GM19372 (cell line): Measurements from ENCODE around the gene TBC1D8.
A peak's percentile ranks its signal among the peaks of the same experiment; 100 is the strongest.
"Not testable (repeated sequence)": the region's sequence is repeated elsewhere in the genome, so short reads cannot be mapped to it uniquely, and the experiment has no call there.

Experiments used
- ATAC-seq: cut with Tn5 transposase; IDR thresholded peaks from one replicate; pipeline ENCODE4 v1.9.1; 2021; ENCODE audit warnings: mild to moderate bottlenecking, low read depth, moderate library complexity; ENCODE audit not compliant: unreplicated experiment

The TBC1D8 gene

GRCh38 chr2:101151146-101151858 is at the start of gene TBC1D8:
TSS of gene TBC1D8 (minus strand) at chr2:101151382. CDS start at chr2:101151253, 129 bp downstream.
- ATAC-seq: peak; percentile 71

GRCh38 chr2:101200676-101201075 is 49.5 kb upstream of the TBC1D8 start:
- no peak for ATAC-seq

GRCh38 chr2:101199251-101199791 is 48.1 kb upstream of the TBC1D8 start:
- no peak for ATAC-seq

DNA sequence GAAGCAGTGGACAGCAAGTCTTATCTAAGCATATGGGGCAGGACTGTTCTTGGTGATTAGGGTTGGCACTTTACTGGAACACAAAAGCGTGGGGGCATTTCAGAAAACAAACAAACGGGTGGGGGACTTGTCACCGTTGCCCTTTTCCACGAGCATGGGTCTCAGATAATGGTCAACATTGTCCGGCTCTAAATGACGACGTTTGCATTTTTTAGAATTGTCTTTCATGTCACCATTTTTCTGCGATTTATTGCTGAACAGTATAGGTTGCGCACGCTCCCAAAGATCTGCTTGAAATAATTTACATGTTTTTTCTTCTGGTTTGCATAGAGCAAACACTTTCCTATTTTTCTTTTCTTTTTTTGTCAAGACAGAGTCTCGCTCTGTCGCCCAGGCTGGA is 46.6 kb upstream of the TBC1D8 start:
- no peak for ATAC-seq

DNA sequence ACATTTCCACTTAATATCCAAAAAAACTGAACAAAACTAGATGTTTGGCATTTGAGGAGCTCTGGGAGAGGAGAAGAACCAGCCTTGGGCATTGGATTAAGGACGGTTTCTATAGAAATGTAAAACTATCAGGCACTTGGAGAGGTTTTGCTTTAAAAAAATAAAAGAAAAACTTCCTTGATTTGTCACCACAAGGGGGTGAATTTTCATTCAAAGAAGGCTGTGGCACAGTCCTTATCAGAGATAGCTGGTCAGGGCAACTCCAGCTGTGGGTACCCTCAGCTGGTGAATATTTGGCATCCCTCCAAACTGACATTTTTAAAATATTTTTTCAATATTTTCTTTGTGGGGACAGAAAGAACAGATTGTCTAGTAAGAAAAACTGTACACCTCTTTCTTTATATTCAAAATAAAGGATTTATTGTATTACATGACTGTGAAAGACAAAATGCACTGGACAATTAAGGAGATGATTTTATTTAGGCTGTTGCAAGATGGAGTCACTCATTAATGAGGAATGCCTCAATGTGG is 46.1 kb upstream of the TBC1D8 start:
- ATAC-seq: no peak

DNA sequence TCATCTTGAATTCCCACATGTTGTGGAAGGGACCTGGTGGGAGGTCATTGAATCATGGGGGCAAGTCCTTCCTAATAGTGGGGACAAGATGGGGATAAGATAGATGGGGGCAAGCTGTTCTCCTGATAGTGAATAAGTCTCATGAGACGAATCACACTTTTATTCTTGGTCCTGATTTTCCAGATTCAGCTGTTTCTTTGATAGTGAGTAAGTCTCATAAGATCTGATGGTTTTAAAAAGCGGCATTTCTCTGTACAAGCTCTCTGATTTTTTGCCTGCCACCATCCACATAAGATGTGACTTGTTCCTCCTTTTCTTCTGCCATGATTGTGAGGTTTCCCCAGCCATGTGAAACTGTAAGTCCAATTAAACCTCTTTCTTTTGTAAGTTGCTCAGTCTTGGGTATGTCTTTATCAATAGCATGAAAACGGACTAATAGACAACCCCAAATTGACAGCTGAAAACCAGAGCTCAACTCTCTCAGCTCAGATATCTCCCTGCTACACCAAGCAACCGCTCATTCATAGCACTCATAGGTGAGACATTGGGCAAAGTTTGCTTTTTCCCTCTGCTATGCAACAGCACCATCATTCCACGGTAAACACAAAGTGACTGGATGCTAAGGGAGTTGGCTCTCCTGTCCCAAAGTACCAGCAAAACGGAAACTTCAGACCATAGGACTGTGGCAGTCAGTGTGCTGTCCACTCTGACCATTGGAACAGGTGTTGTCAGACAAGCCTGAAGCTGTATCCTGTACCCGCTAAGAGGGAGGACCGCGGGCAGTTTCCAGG is 44.9 kb upstream of the TBC1D8 start:
- no peak for ATAC-seq

DNA sequence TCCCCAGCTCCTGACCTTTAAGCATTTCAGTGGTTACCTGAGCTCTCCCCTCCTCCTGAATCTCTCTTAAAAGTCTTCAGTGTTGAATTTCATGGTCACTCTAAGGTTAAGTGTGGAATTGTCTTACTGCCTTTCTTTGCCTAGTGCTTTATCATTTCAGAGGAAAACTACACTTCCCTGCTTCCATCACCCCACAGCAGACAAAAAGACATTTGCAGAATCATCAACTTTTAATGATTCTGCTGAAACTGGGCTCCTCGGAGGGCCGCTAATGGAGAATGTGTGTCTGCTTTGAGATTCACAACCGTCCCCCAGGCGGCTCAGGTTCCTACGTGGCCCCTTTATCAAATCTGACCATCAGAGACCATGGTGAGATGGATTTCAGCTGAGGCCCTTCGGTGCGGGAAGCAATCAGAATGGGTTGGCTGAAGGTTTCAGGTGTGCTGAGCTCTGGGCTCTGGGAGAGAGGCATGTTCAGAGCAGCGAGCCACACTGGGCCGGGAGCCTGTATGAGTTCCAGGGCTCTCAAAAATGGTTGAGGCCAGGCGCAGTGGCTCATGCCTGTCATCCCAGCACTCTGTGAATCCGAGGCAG is 41.9 kb upstream of the TBC1D8 start:
- ATAC-seq: no peak

DNA sequence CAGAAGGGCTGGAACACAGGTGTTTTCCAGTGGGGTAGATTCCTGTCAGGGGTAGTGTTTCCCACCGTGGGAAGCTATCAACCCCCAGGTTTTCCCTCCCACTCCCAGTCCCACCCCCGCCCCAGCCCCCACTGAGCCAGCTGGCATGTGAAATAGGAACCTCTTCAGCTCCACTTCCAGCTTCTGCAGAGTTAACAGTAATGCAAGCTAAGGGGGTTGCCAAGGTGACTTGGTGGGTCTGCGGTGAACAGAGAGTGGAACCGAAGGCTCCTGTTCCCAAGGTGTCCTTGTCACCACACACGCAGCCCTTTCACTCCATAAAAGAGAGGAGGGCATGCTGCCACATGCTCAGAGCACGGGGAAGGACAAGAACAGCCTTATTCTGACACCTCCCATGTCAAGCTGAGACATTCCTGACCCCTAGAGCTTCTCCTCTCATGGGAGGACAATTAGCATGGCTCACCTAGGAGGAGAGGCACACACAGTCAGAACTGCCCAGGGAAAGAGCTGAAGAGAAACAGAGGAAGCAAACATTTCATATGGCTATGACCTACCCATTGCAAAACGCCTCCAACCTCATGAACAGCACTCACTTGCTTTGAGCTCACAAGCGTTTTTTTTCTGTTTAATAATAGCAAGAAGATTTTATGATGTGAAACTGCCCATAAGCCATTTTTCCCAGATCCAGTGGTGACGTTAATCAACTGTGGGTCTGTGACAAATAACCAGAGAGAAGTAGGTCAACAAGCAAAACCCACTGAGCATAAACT is 39.8 kb upstream of the TBC1D8 start:
- ATAC-seq: no peak

- no peak for ATAC-seq
These were observed 37.7 kb upstream of the TBC1D8 start for GRCh38 chr2:101188683-101189405.

DNA sequence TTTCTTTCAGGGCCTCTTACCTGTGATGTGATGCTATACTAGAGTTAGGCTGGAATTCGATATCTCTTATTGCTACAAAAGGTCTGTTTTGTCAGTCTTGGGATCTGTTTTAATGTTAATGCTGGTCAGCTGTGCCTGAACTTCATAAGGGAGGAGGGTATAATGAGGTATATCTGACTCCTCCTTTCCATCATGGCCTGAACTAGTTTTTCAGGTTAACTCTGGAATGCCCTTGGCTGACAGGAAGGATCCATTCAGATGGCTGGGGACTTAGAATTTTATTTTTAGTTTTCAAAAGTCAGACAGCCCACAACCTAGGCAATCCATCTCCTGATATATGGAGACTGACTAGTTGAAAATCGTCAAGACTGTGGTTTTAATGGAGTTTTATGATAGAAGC is 35.9 kb upstream of the TBC1D8 start:
- no peak for ATAC-seq

GRCh38 chr2:101185656-101186055 is 34.5 kb upstream of the TBC1D8 start:
- ATAC-seq: no peak

- no peak for ATAC-seq
These were observed 33.9 kb upstream of the TBC1D8 start for GRCh38 chr2:101185085-101185484.

DNA sequence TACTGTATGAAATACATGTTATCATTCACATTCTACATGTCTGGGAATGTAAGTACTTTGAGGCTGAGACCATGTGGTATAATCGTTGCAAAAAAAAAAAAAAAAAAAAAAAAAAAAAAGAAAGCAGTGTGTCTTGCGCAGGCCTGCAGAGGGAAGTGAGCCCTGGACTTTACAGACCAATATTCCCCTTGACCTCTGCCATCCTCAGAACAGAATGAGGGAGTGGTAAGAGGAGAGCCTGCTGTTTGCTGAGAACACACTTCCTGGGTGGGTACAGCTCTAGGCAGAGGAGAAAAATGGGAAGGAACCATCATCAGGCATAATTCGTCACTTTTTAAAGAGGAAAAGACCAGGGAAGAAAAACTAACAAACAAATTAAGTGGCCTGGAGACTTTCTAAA is 28.8 kb upstream of the TBC1D8 start:
- no peak for ATAC-seq

- ATAC-seq: no peak
These were observed 25.6 kb upstream of the TBC1D8 start for GRCh38 chr2:101176803-101177202.

GRCh38 chr2:101175991-101176390 is 24.8 kb upstream of the TBC1D8 start:
- ATAC-seq: no peak

DNA sequence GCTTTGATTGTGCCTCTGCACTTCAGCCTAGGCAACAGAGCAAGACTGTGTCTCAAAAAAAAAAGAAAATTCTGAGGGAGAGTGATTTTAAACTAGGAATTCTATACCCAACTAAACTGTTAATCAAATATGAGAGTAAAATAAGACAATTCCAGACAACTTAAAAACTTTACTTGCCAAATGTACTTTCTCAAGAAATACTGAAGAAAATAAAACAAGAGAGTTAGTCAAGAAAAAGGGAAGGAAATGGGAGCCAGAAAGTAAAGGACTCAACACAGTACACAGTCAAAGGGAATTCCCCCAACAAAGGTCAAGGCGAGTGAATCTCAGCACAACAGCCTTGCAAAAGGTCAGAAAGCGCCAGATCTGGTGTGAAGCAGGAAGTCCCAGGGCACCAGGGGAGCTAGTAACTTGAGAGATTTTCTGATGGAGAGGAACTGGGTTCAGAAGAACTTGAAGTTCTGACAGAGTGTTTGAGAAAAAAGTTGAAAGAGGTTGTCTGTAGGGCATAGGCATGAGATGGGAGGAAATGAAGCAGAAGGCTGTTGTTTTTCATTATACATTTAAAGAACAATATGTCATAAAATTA is 22.6 kb upstream of the TBC1D8 start:
- no peak for ATAC-seq

DNA sequence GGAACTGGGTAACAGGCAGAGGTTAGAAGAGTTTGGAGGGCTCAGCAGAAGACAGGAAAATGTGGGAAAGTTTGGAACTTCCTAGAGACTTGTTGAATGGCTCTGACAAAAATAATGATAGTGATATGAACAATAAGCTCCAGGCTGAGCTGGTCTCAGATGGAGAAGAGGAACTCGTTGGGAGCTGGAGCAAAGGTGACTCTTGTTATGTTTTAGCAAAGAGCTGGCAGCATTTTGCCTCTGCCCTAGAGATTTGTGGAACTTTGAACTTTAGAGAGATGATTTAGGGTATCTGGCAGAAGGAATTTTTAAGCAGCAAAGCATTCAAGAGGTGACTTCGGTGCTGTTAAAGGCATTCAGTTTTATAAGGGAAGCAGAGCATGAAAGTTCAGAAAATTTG is 18.6 kb upstream of the TBC1D8 start:
- not testable (repeated sequence) for ATAC-seq

DNA sequence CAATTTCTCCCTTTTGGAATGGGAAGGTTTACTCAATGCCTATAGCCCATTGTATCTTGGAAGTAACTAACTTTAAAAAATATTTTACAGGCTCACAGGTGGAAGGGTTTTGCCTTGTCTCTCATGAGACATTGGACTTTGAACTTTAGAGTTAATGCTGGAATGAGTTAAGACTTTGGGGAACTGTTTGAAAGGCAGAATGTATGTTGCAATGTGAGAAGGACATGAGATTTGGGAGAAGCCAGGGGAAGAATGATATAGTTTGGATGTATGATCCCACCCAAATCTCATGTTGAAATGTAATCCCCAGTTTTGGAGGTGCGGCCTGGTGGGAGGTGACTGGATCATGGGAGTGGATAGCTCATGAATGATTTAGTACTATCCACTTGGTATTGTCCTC is 17.5 kb upstream of the TBC1D8 start:
- no peak for ATAC-seq

- ATAC-seq: not testable (repeated sequence)
These were observed 16.4 kb upstream of the TBC1D8 start for GRCh38 chr2:101167532-101167931.
